Natural killer cell (primary cell): ENCODE results near the gene RNF126. TPM values are rescaled to one million over a fixed set of nuclear protein-coding genes. Genes with fewer than 3 reads are reported as not detected.

Experiments
- ATAC-seq, 3 donors: fragments of 150-1000 bp in 2 of 3; fragments of 200-7000 bp in 1 of 3; cut with Tn5 transposase; 1 replicate in 1 of 3; 2 replicates in 2 of 3; pipeline ENCODE4 v1.10.0; 2021; ENCODE audit warnings: mild to moderate bottlenecking in 2 of 3, moderate library complexity in 2 of 3
- DNase-seq, 2 donors: peaks; one replicate each; pipeline versions ENCODE4 v3.0.0 to v3.0.0-alpha.2; 2013 to 2021; ENCODE audit warnings: mixed read lengths in 1 of 2
- H3K27ac ChIP-seq: one replicate; pipeline ENCODE4 v1.5.1; 2013; ENCODE audit warnings: mild to moderate bottlenecking, low read length
- H3K27me3 ChIP-seq: one replicate; pipeline ENCODE4 v1.6.1; 2013; ENCODE audit warnings: low read length; ENCODE audit not compliant: control insufficient read depth, insufficient read depth
- H3K36me3 ChIP-seq: one replicate; pipeline ENCODE4 v1.6.1; 2013; ENCODE audit warnings: low read length; ENCODE audit not compliant: control insufficient read depth, insufficient read depth
- H3K4me1 ChIP-seq: one replicate; pipeline ENCODE4 v1.6.1; 2013; ENCODE audit warnings: low read length; ENCODE audit not compliant: control insufficient read depth, insufficient read depth
- H3K4me3 ChIP-seq: one replicate; pipeline ENCODE4 v1.5.1; 2013; ENCODE audit warnings: low read length
- H3K9me3 ChIP-seq: one replicate; pipeline ENCODE4 v1.6.1; 2013; ENCODE audit warnings: low read length; ENCODE audit not compliant: control insufficient read depth, insufficient read depth
- H3K27ac Mint-ChIP-seq, 2 donors: one replicate each; pipeline ENCODE4 v1.8.0; 2022; ENCODE audit warnings: mild to moderate bottlenecking in 2 of 2, mixed read lengths in 2 of 2, moderate library complexity in 1 of 2
- H3K27me3 Mint-ChIP-seq, 2 donors: one replicate each; pipeline ENCODE4 v1.8.0; 2022; ENCODE audit warnings: low read depth in 2 of 2, mixed read lengths in 2 of 2
- H3K36me3 Mint-ChIP-seq: one replicate; pipeline ENCODE4 v1.8.0; 2022; ENCODE audit warnings: mixed read lengths
- H3K4me1 Mint-ChIP-seq, 2 donors: one replicate each; pipeline ENCODE4 v1.8.0; 2022; ENCODE audit warnings: mixed read lengths in 2 of 2
- H3K4me3 Mint-ChIP-seq: one replicate; pipeline ENCODE4 v1.8.0; 2022; ENCODE audit warnings: mild to moderate bottlenecking, moderate library complexity, mixed read lengths
- H3K9me3 Mint-ChIP-seq, 2 donors: one replicate each; pipeline ENCODE4 v1.8.0; 2022; ENCODE audit warnings: mixed read lengths in 2 of 2
- CTCF ChIP-seq: fragments of 200-600 bp; IDR thresholded peaks from one replicate; pipeline ENCODE4 v1.8.0; 2022; ENCODE audit warnings: antibody characterized with exemption
- WGBS: methylation state at CpG from one replicate; pipeline ENCODE4 v1.1.7; 2013; ENCODE audit warnings: missing lambda C conversion rate; ENCODE audit not compliant: insufficient coverage; 5-methylcytosine and 5-hydroxymethylcytosine counted together
- intact Hi-C: fragments of 100-400 bp; cut with micrococcal nuclease; formaldehyde crosslinking; loops from one replicate; pipeline ENCODE4 v1.14.2; 2022
- total RNA-seq, 4 donors: library from RNA; stranded (reverse); fragments of 120-200 nt in 1 of 4; gene quantifications; one replicate each; pipeline versions ENCODE4 v1.2.3 to v1.2.4, GENCODE V29; 2013 to 2022

Gene RNF126
- total RNA-seq, 3 donors from 2014 or later (not counting 1 experiment from before 2014, with no cell fraction given) = 119 to 149 (median 146) TPM

GRCh38 chr19:709965-710571, 47.1 kb upstream of the RNF126 start:
- no peak for TF ChIP-seq CTCF
- Histone ChIP-seq H3K9me3 (no peaks in the 10 kb centered on the region), H3K27ac (no peak overlapping the region), H3K36me3 (no peaks in the 10 kb centered on the region), H3K4me1 (peaks cover 3% of the 10 kb centered on the region), H3K4me3 (no peak overlapping the region), H3K27me3 (peaks cover 12% of the 10 kb centered on the region)
- WGBS = 55% methylated on average over 26 of the region's 27 CpGs
- no peak for ATAC-seq
- H3K27me3 Mint-ChIP-seq = peaks cover 9 to 12% of the 10 kb centered on the region in 2 donors
- H3K27ac Mint-ChIP-seq = no peak overlapping the region
- H3K4me3 Mint-ChIP-seq = no peak overlapping the region
- intact Hi-C loops = no loop called here
- no peak for DNase-seq
- H3K9me3 Mint-ChIP-seq = no peaks in the 10 kb centered on the region
- no peaks in the 10 kb centered on the region for H3K36me3 Mint-ChIP-seq
- no peaks in the 10 kb centered on the region for H3K4me1 Mint-ChIP-seq

GRCh38 chr19:709196-709964, 46.4 kb upstream of the RNF126 start:
- Histone ChIP-seq H3K27me3 (peaks cover 12% of the 10 kb centered on the region), H3K4me1 (peaks cover 6% of the 10 kb centered on the region), H3K27ac (no peak overlapping the region), H3K36me3 (no peaks in the 10 kb centered on the region), H3K4me3 (no peak overlapping the region), H3K9me3 (no peaks in the 10 kb centered on the region)
- no peaks in the 10 kb centered on the region for H3K4me1 Mint-ChIP-seq
- 8% methylated on average over 78 of the region's 78 CpGs for WGBS
- DNase-seq (no peak), ATAC-seq (no peak)
- H3K27me3 Mint-ChIP-seq = peaks cover 9 to 12% of the 10 kb centered on the region in 2 donors
- H3K4me3 Mint-ChIP-seq = no peak overlapping the region
- no peak for TF ChIP-seq CTCF
- no peak overlapping the region for H3K27ac Mint-ChIP-seq
- H3K9me3 Mint-ChIP-seq = no peaks in the 10 kb centered on the region
- intact Hi-C loops = no loop called here
- no peaks in the 10 kb centered on the region for H3K36me3 Mint-ChIP-seq

GRCh38 chr19:708154-709143, 45.4 kb upstream of the RNF126 start, which contains the start of gene PALM:
PALM (plus strand) TSS chr19:708935; CDS start chr19:709147, 212 bp downstream.
- H3K9me3 ChIP-seq = no peaks in the 10 kb centered on the region
- Mint-ChIP-seq H3K27me3 (peaks cover 9 to 12% of the 10 kb centered on the region in 2 donors), H3K4me3 (no peak within 1 kb of the TSS), H3K27ac (no peak within 1 kb of the TSS), H3K36me3 (no peaks in the 10 kb centered on the region), H3K9me3 (no peaks in the 10 kb centered on the region), H3K4me1 (peaks cover 0 to 4% of the 10 kb centered on the region in 2 donors)
- H3K36me3 ChIP-seq = no peaks in the 10 kb centered on the region
- no peak within 1 kb of the TSS for H3K27ac ChIP-seq
- H3K27me3 ChIP-seq = peaks cover 12% of the 10 kb centered on the region
- ATAC-seq = no peak
- DNase-seq = peak in 1 of 2 donors; percentile 28
- TF ChIP-seq CTCF = no peak
- intact Hi-C loops = no loop called here
- 32% methylated on average over 36 of the region's 93 CpGs for WGBS
- no peak within 1 kb of the TSS for H3K4me3 ChIP-seq
- H3K4me1 ChIP-seq = peaks cover 14% of the 10 kb centered on the region
